BJ (cell line): ENCODE measurements around the gene PRKG1. TPM values are rescaled to one million over a fixed set of nuclear protein-coding genes. Genes with fewer than 3 reads are reported as not detected.

Experiments
- CTCF ChIA-PET: fragments of 350-600 bp; formaldehyde crosslinking; extraction: SDS; loops from one replicate; lab custom pipeline; 2021; ENCODE audit warnings: antibody characterized with exemption, inconsistent platforms; lab: Yijun Ruan, JAX
- POLR2A ChIA-PET: fragments of 300-600 bp; sonication (Branson Sonifier 250); formaldehyde crosslinking; extraction: SDS; loops from one replicate; lab custom pipeline; 2021; ENCODE audit warnings: antibody characterized with exemption; lab: Charles Lee
- DNase-seq: peaks from one replicate; pipeline ENCODE4 v3.0.0-alpha.2; 2011; ENCODE audit warnings: low read depth
- H3K27me3 ChIP-seq: 2 replicates; pipeline ENCODE4 v1.6.0; 2011; ENCODE audit warnings: low read length; ENCODE audit not compliant: control insufficient read depth, insufficient read depth
- H3K36me3 ChIP-seq: 2 replicates; pipeline ENCODE4 v1.5.1; 2011; ENCODE audit warnings: low read length; ENCODE audit not compliant: control insufficient read depth, insufficient read depth
- H3K4me3 ChIP-seq: 2 replicates; pipeline ENCODE4 v1.5.1; 2011; ENCODE audit warnings: low read depth, mild to moderate bottlenecking, control low read depth, low read length
- CTCF ChIP-seq: IDR thresholded peaks from 2 replicates; pipeline ENCODE4 v1.5.1; 2011; ENCODE audit warnings: low read depth, mild to moderate bottlenecking, control low read depth, inconsistent platforms, low read length, moderate library complexity; ENCODE audit not compliant: insufficient read depth
- polyA plus RNA-seq: library from polyadenylated mRNA; depleted of rRNA; stranded (reverse); fragments of >200 nt; gene quantifications from 2 replicates; pipeline ENCODE4 v1.2.3, GENCODE V29; 2011

PRKG1 gene
- polyA plus RNA-seq, 1 experiment, result 9.7 TPM

GRCh38 chr10:51879238-51879637 lies 805.0 kb downstream of the PRKG1 start:
- H3K36me3 ChIP-seq, result no peaks in the 10 kb centered on the region
- DNase-seq, result peak; percentile 98
- ChIA-PET CTCF (no interaction called here), POLR2A (interaction anchor here (0.5 to 0.6 kb wide), 2 partner anchors 35 to 253 kb away, joined by 3 read pairs; no protein-coding TSS in a partner anchor)
- no peak overlapping the region for H3K4me3 ChIP-seq
- H3K27me3 ChIP-seq, result no peaks in the 10 kb centered on the region
- TF ChIP-seq CTCF, result no peak

GRCh38 chr10:51881213-51881612 lies 806.9 kb downstream of the PRKG1 start:
- H3K27me3 ChIP-seq, result no peaks in the 10 kb centered on the region
- no peak for DNase-seq
- no peaks in the 10 kb centered on the region for H3K36me3 ChIP-seq
- H3K4me3 ChIP-seq, result no peak overlapping the region
- TF ChIP-seq CTCF, result no peak
- ChIA-PET POLR2A (no interaction called here), CTCF (interaction anchor here (0.8 to 2.1 kb wide), 2 partner anchors 13 to 17 kb away, joined by 3 to 5 read pairs; no protein-coding TSS in a partner anchor)

GRCh38 chr10:51886438-51887068 lies 812.3 kb downstream of the PRKG1 start:
- Histone ChIP-seq H3K27me3 (no peaks in the 10 kb centered on the region), H3K4me3 (no peak overlapping the region), H3K36me3 (no peaks in the 10 kb centered on the region)
- no peak for TF ChIP-seq CTCF
- DNase-seq, result no peak
- ChIA-PET CTCF (interaction anchor here (1.1 kb wide), 1 partner anchor 9 kb away, joined by 3 read pairs; no protein-coding TSS in a partner anchor), POLR2A (no interaction called here)

GRCh38 chr10:51888263-51888662 lies 814.0 kb downstream of the PRKG1 start:
- CTCF ChIA-PET, result no interaction called here
- POLR2A ChIA-PET, result no interaction called here
- no peak for TF ChIP-seq CTCF
- H3K4me3 ChIP-seq, result no peak overlapping the region
- no peaks in the 10 kb centered on the region for H3K27me3 ChIP-seq
- H3K36me3 ChIP-seq, result no peaks in the 10 kb centered on the region
- no peak for DNase-seq

GRCh38 chr10:51892313-51892712 lies 818.0 kb downstream of the PRKG1 start:
- DNase-seq, result no peak
- ChIA-PET CTCF (no interaction called here), POLR2A (no interaction called here)
- TF ChIP-seq CTCF, result no peak
- Histone ChIP-seq H3K4me3 (no peak overlapping the region), H3K36me3 (no peaks in the 10 kb centered on the region), H3K27me3 (no peaks in the 10 kb centered on the region)
